GM12878 (cell line): ENCODE measurements around the gene TRDN. TPM values are rescaled to one million over a fixed set of nuclear protein-coding genes. Genes with fewer than 3 reads are reported as not detected.
A peak's percentile ranks its signal among the peaks of the same experiment; 100 is the strongest.

Source experiments
- ATAC-seq: fragments of 200-7000 bp; cut with Tn5 transposase; 3 replicates; pipeline ENCODE4 v1.9.1; 2020; ENCODE audit warnings: mild to moderate bottlenecking, moderate library complexity
- BruUV-seq: library from RNA; stranded (reverse); fragments of 400-500 nt; replicated peaks from 2 replicates; lab custom pipeline; 2021; lab: Mats Ljungman, UMichigan
- CTCF ChIA-PET: fragments of 300-600 bp; sonication (Branson Sonifier 250); formaldehyde crosslinking; extraction: SDS; loops from one replicate; lab custom pipeline; 2021; ENCODE audit warnings: inconsistent platforms; lab: Yijun Ruan, JAX
- POLR2A ChIA-PET: fragments of 350-600 bp; formaldehyde crosslinking; extraction: SDS; loops from one replicate; lab custom pipeline; 2021; ENCODE audit warnings: inconsistent platforms; lab: Charles Lee
- RAD21 ChIA-PET: fragments of 300-600 bp; sonication (Branson Sonifier 250); formaldehyde crosslinking; loops from one replicate; lab custom pipeline; 2023; ENCODE audit warnings: antibody characterized with exemption; ENCODE audit not compliant: unreplicated experiment; lab: Charles Lee
- SMC1A ChIA-PET: fragments of 300-600 bp; sonication (Branson Sonifier 250); formaldehyde crosslinking; loops from one replicate; lab custom pipeline; 2023; ENCODE audit not compliant: unreplicated experiment, uncharacterized antibody; lab: Charles Lee
- DNase-seq: peaks from one replicate; pipeline ENCODE4 v3.0.0-alpha.2; 2011; ENCODE audit warnings: low read depth, low spot score
- FAIRE-seq: peaks from 3 replicates; lab custom pipeline; 2011; peaks lifted over from hg19 to GRCh38; lab: Jason Lieb, UNC
- H2AFZ ChIP-seq: 2 replicates; pipeline ENCODE4 v1.6.0; 2011; ENCODE audit warnings: low read depth, low read length, control low read depth; ENCODE audit not compliant: control insufficient read depth
- H3K27ac ChIP-seq: 2 replicates; pipeline ENCODE4 v1.5.1; 2011; ENCODE audit warnings: control low read depth; ENCODE audit not compliant: control insufficient read depth, insufficient read depth
- H3K27me3 ChIP-seq, 2 experiments: replicated peaks in 1 of 2; 2 replicates each; pipeline versions ENCODE4 v1.6.0 to v1.6.1; 2011; ENCODE audit warnings: low read length in 1 of 2; ENCODE audit not compliant: control insufficient read depth in 2 of 2, insufficient read depth in 2 of 2
- H3K36me3 ChIP-seq, 2 experiments: 2 replicates each; pipeline ENCODE4 v1.5.1; 2011; ENCODE audit warnings: low read length in 1 of 2; ENCODE audit not compliant: control insufficient read depth in 2 of 2, insufficient read depth in 2 of 2
- H3K4me1 ChIP-seq: 2 replicates; pipeline ENCODE4 v1.6.1; 2011; ENCODE audit warnings: mild to moderate bottlenecking, low read length, moderate library complexity, mixed read lengths; ENCODE audit not compliant: control insufficient read depth, insufficient read depth
- H3K4me2 ChIP-seq: 2 replicates; pipeline ENCODE4 v1.6.0; 2011; ENCODE audit warnings: control low read depth; ENCODE audit not compliant: control insufficient read depth, insufficient read depth
- H3K4me3 ChIP-seq: fragments of 200-600 bp; sonication (generic); 2 replicates; pipeline ENCODE4 v1.5.1; 2016
- H3K79me2 ChIP-seq: 2 replicates; pipeline ENCODE4 v1.6.0; 2011; ENCODE audit warnings: low read length; ENCODE audit not compliant: control insufficient read depth, insufficient read depth
- H3K9ac ChIP-seq: 2 replicates; pipeline ENCODE4 v1.8.0; 2011; ENCODE audit warnings: low read length, control low read depth, mixed read lengths; ENCODE audit not compliant: control insufficient read depth, insufficient read depth
- H3K9me3 ChIP-seq: replicated peaks from 3 replicates; pipeline ENCODE4 v1.5.1; 2011; ENCODE audit warnings: mild to moderate bottlenecking, low read length; ENCODE audit not compliant: control insufficient read depth, insufficient read depth
- H4K20me1 ChIP-seq: 2 replicates; pipeline ENCODE4 v1.6.0; 2011; ENCODE audit not compliant: control insufficient read depth, insufficient read depth
- EGR1 ChIP-seq, 2 experiments: IDR thresholded peaks; 1 replicate in 1 of 2; 2 replicates in 1 of 2; pipeline ENCODE4 v1.6.1; 2011 to 2012; ENCODE audit warnings: low read depth in 2 of 2, low read length in 2 of 2, borderline replicate concordance in 1 of 2, mild to moderate bottlenecking in 1 of 2, moderate library complexity in 1 of 2
- SMAD1 ChIP-seq: fragments of 450-650 bp; IDR thresholded peaks from 2 replicates; pipeline ENCODE4 v1.6.1; 2018; ENCODE audit warnings: mild to moderate bottlenecking, low read depth; ENCODE audit not compliant: partially characterized antibody
- ZBED1 ChIP-seq: IDR thresholded peaks from 2 replicates; pipeline ENCODE4 v1.6.1; 2016; ENCODE audit warnings: borderline replicate concordance
- ZBTB11 ChIP-seq: fragments of 450-650 bp; formaldehyde crosslinking; IDR thresholded peaks from 2 replicates; pipeline ENCODE4 v1.5.0; 2022; ENCODE audit warnings: mild to moderate bottlenecking, missing genetic modification characterization
- WGBS: methylation state at CpG from one replicate; pipeline ENCODE4 v1.1.6; 2016; ENCODE audit warnings: low lambda C conversion rate; ENCODE audit not compliant: insufficient replicate concordance, insufficient coverage; ENCODE audit errors: missing lambda C conversion rate; 5-methylcytosine and 5-hydroxymethylcytosine counted together
- in situ Hi-C: fragments of 300-500 bp; cut with MboI; formaldehyde crosslinking; loops from 9 replicates; pipeline ENCODE4 v1.14.3; 2018; ENCODE audit warnings: mixed read lengths
- intact Hi-C: fragments of 100-400 bp; cut with micrococcal nuclease; formaldehyde crosslinking; loops from one replicate; pipeline ENCODE4 v1.14.2; 2022; ENCODE audit not compliant: unreplicated experiment
- polyA plus RNA-seq, 11 experiments: library from polyadenylated mRNA; depleted of rRNA in 4 of 11; unstranded in 6 of 11; stranded (reverse) in 5 of 11; fragments of >200 nt; fragmentation: Nextera tagmentation in 4 of 11; fragmentation: Illumina TruSeq in 1 of 11; extraction: Ambion mirVana in 4 of 11; extraction: Trizol in 1 of 11; gene quantifications; 1 replicate in 1 of 11; 2 replicates in 10 of 11; pipeline versions ENCODE4 v1.2.1 to v1.2.3, GENCODE V29; 2011 to 2016; ENCODE audit warnings: inconsistent platforms in 2 of 11, missing spikeins in 2 of 11, low read depth in 1 of 11
- total RNA-seq, 4 experiments: library from RNA; depleted of rRNA in 3 of 4; stranded (reverse); fragments of >200 nt in 3 of 4; fragmentation: Illumina TruSeq in 1 of 4; extraction: Trizol in 1 of 4; gene quantifications; 2 replicates each; pipeline versions ENCODE4 v1.2.1 to v1.2.3, GENCODE V29; 2013 to 2021

The TRDN gene
- total and polyA plus RNA-seq, 10 of the 15 experiments (the other 5 are each of a cell fraction or from before 2014, with no cell fraction given), result not detected

- no peak for TF ChIP-seq SMAD1
- TF ChIP-seq, all 136 proteins: peak for 0
Observed at GRCh38 chr6:123519189-123519505, 117.6 kb downstream of the TRDN start (continued).

GRCh38 chr6:123518441-123519188 is 118.1 kb downstream of the TRDN start:
- WGBS, result 38% methylated on average over 5 of the region's 5 CpGs
- no peak for DNase-seq
- H3K4me2 ChIP-seq, result no peak overlapping the region
- SMC1A ChIA-PET, result interaction anchor here (1.3 kb wide), 2 partner anchors 9 to 10 kb away, joined by 3 to 4 read pairs; no protein-coding TSS in a partner anchor
- no peaks in the 10 kb centered on the region for H3K4me1 ChIP-seq
- CTCF ChIA-PET, result interaction anchor here (1.0 kb wide), 1 partner anchor 12 kb away, joined by 4 read pairs; no protein-coding TSS in a partner anchor
- TF ChIP-seq ZBED1 (no peak), EGR1 (IDR thresholded peaks at IDR 0.05; ENCODE audit: borderline replicate concordance in 1 of 2, low read depth in 2 of 2, low read length in 2 of 2) (no peak)
- TF ChIP-seq, all 136 proteins: peak for 0
- Histone ChIP-seq H3K27ac (no peak overlapping the region), H3K9me3 (no peaks in the 10 kb centered on the region), H4K20me1 (no peaks in the 10 kb centered on the region), H3K79me2 (no peaks in the 10 kb centered on the region), H3K27me3 (no peaks in the 10 kb centered on the region), H3K36me3 (no peaks in the 10 kb centered on the region), H3K4me3 (no peak overlapping the region), H3K9ac (no peak overlapping the region), H2AFZ (no peak overlapping the region)
- peak; percentile 13 for FAIRE-seq
- RAD21 ChIA-PET, result interaction anchor here (2.4 kb wide), 1 partner anchor 197 kb away, joined by 6 read pairs; no protein-coding TSS in a partner anchor
- intact Hi-C loops, result no loop called here
- BruUV-seq, result no TSS peak
- POLR2A ChIA-PET, result no interaction called here
- in situ Hi-C loops, result no loop called here
- ATAC-seq, result no peak

- WGBS, result 59% methylated on average over 2 of the region's 2 CpGs
- H3K9me3 ChIP-seq, result no peaks in the 10 kb centered on the region
- ChIA-PET RAD21 (no interaction called here), CTCF (no interaction called here), POLR2A (no interaction called here), SMC1A (no interaction called here)
- intact Hi-C loops, result no loop called here
- H3K4me3 ChIP-seq, result no peak overlapping the region
- no peaks in the 10 kb centered on the region for H3K4me1 ChIP-seq
- DNase-seq, result no peak
- no peaks in the 10 kb centered on the region for H4K20me1 ChIP-seq
- H3K79me2 ChIP-seq, result no peaks in the 10 kb centered on the region
- no peak overlapping the region for H3K27ac ChIP-seq
- in situ Hi-C loops, result no loop called here
- no peak overlapping the region for H2AFZ ChIP-seq
- H3K36me3 ChIP-seq, result no peaks in the 10 kb centered on the region
- no TSS peak for BruUV-seq
- ATAC-seq, result no peak
- H3K9ac ChIP-seq, result no peak overlapping the region
- TF ChIP-seq ZBTB11 (CRISPR knock-in tag), result no peak
- TF ChIP-seq, all 136 proteins: peak for 0
- H3K4me2 ChIP-seq, result no peak overlapping the region
- FAIRE-seq, result no peak
- H3K27me3 ChIP-seq, result no peaks in the 10 kb centered on the region
Observed at GRCh38 chr6:123515715-123516114, 121.0 kb downstream of the TRDN start.
